ENCODE results near the gene AK5. TPM values are rescaled to one million over a fixed set of nuclear protein-coding genes. Genes with fewer than 3 reads are reported as not detected.

Gene AK5
- total RNA-seq, 1 donor from 2014 or later: 6.9 TPM

GRCh38 chr1:77494026-77494425 lies 212.2 kb downstream of the AK5 start:
- Histone ChIP-seq H3K36me3 (no peaks in the 10 kb centered on the region), H3K27ac (no peak overlapping the region), H3K9me3 (no peaks in the 10 kb centered on the region), H3K4me3 (no peak overlapping the region), H3K27me3 (no peaks in the 10 kb centered on the region), H3K4me1 (no peaks in the 10 kb centered on the region)
- TF ChIP-seq POLR2AphosphoS5 (IDR thresholded peaks at IDR 0.05; ENCODE audit: insufficient read depth in 1 of 2, low read depth in 1 of 2) (no peak), CTCF (IDR thresholded peaks at IDR 0.05) (no peak), POLR2A (IDR thresholded peaks at IDR 0.05) (no peak)
- DNase-seq (ENCODE audit: extremely low spot score in 2 of 2): no peak
- intact Hi-C loops (cut with DNase I): no loop called here

- TF ChIP-seq POLR2AphosphoS5 (IDR thresholded peaks at IDR 0.05; ENCODE audit: insufficient read depth in 1 of 2, low read depth in 1 of 2) (no peak), CTCF (IDR thresholded peaks at IDR 0.05) (no peak), POLR2A (IDR thresholded peaks at IDR 0.05) (no peak)
- no peaks in the 10 kb centered on the region for H3K4me1 ChIP-seq
- intact Hi-C loops (cut with DNase I): no loop called here
- no peak for DNase-seq (ENCODE audit: extremely low spot score in 2 of 2)
- H3K36me3 ChIP-seq: no peaks in the 10 kb centered on the region
- H3K4me3 ChIP-seq: no peak overlapping the region
- H3K27ac ChIP-seq: no peak overlapping the region
- no peaks in the 10 kb centered on the region for H3K27me3 ChIP-seq
- H3K9me3 ChIP-seq: no peaks in the 10 kb centered on the region
These were observed 217.1 kb downstream of the AK5 start for GRCh38 chr1:77498918-77499317.

GRCh38 chr1:77499466-77499865 lies 217.6 kb downstream of the AK5 start:
- intact Hi-C loops (cut with DNase I): no loop called here
- Histone ChIP-seq H3K4me3 (no peak overlapping the region), H3K36me3 (no peaks in the 10 kb centered on the region), H3K9me3 (no peaks in the 10 kb centered on the region), H3K4me1 (no peaks in the 10 kb centered on the region), H3K27ac (no peak overlapping the region), H3K27me3 (no peaks in the 10 kb centered on the region)
- TF ChIP-seq CTCF (IDR thresholded peaks at IDR 0.05): no peak
- TF ChIP-seq POLR2A (IDR thresholded peaks at IDR 0.05): no peak
- no peak for TF ChIP-seq POLR2AphosphoS5 (IDR thresholded peaks at IDR 0.05; ENCODE audit: insufficient read depth in 1 of 2, low read depth in 1 of 2)
- DNase-seq (ENCODE audit: extremely low spot score in 2 of 2): no peak

- H3K27ac ChIP-seq: no peak overlapping the region
- H3K27me3 ChIP-seq: no peaks in the 10 kb centered on the region
- intact Hi-C loops (cut with DNase I): no loop called here
- H3K4me3 ChIP-seq: no peak overlapping the region
- no peaks in the 10 kb centered on the region for H3K9me3 ChIP-seq
- TF ChIP-seq CTCF (IDR thresholded peaks at IDR 0.05): no peak
- no peaks in the 10 kb centered on the region for H3K4me1 ChIP-seq
- no peaks in the 10 kb centered on the region for H3K36me3 ChIP-seq
- DNase-seq (ENCODE audit: extremely low spot score in 2 of 2): no peak
These were observed 223.2 kb downstream of the AK5 start for GRCh38 chr1:77504986-77505385.

- DNase-seq (ENCODE audit: extremely low spot score in 2 of 2): no peak
- intact Hi-C loops (cut with DNase I): no loop called here
- no peaks in the 10 kb centered on the region for H3K9me3 ChIP-seq
- H3K27me3 ChIP-seq: no peaks in the 10 kb centered on the region
- H3K27ac ChIP-seq: no peak overlapping the region
- no peaks in the 10 kb centered on the region for H3K4me1 ChIP-seq
- no peak for TF ChIP-seq POLR2A (IDR thresholded peaks at IDR 0.05)
- TF ChIP-seq CTCF (IDR thresholded peaks at IDR 0.05): no peak
- no peak for TF ChIP-seq POLR2AphosphoS5 (IDR thresholded peaks at IDR 0.05; ENCODE audit: insufficient read depth in 1 of 2, low read depth in 1 of 2)
- no peaks in the 10 kb centered on the region for H3K36me3 ChIP-seq
- H3K4me3 ChIP-seq: no peak overlapping the region
These were observed 225.0 kb downstream of the AK5 start for GRCh38 chr1:77506771-77507170.

Measured in vagina (tissue), 2 donors.